ENCODE measurements around the gene UBASH3B. TPM values are rescaled to one million over a fixed set of nuclear protein-coding genes. Genes with fewer than 3 reads are reported as not detected.

The UBASH3B gene
- total RNA-seq, 1 donor from 2014 or later, result 19.3 TPM

- Mint-ChIP-seq H3K9me3 (no peaks in the 10 kb centered on the region), H3K27me3 (ENCODE audit: low read depth) (no peaks in the 10 kb centered on the region), H3K4me1 (ENCODE audit: low read depth) (peaks cover 35% of the 10 kb centered on the region), H3K4me3 (ENCODE audit: low read depth) (no peak overlapping the region), H3K36me3 (ENCODE audit: low read depth) (no peaks in the 10 kb centered on the region), H3K27ac (no peak overlapping the region)
- intact Hi-C loops (cut with micrococcal nuclease), result no loop called here
- DNase-seq (ENCODE audit: low spot score), result no peak
These were observed 77.8 kb downstream of the UBASH3B start for GRCh38 chr11:122733318-122733717.

- Mint-ChIP-seq H3K4me1 (ENCODE audit: low read depth) (peaks cover 28% of the 10 kb centered on the region), H3K36me3 (ENCODE audit: low read depth) (no peaks in the 10 kb centered on the region), H3K27ac (no peak overlapping the region), H3K9me3 (no peaks in the 10 kb centered on the region), H3K27me3 (ENCODE audit: low read depth) (peaks cover 9% of the 10 kb centered on the region), H3K4me3 (ENCODE audit: low read depth) (no peak overlapping the region)
- DNase-seq (ENCODE audit: low spot score), result no peak
- intact Hi-C loops (cut with micrococcal nuclease), result no loop called here
These were observed 79.5 kb downstream of the UBASH3B start for GRCh38 chr11:122734848-122735496.

- no peaks in the 10 kb centered on the region for H3K36me3 Mint-ChIP-seq (ENCODE audit: low read depth)
- H3K4me1 Mint-ChIP-seq (ENCODE audit: low read depth), result peaks cover 14% of the 10 kb centered on the region
- H3K27ac Mint-ChIP-seq, result no peak overlapping the region
- no peaks in the 10 kb centered on the region for H3K9me3 Mint-ChIP-seq
- DNase-seq (ENCODE audit: low spot score), result no peak
- intact Hi-C loops (cut with micrococcal nuclease), result no loop called here
- H3K4me3 Mint-ChIP-seq (ENCODE audit: low read depth), result no peak overlapping the region
- peaks cover 12% of the 10 kb centered on the region for H3K27me3 Mint-ChIP-seq (ENCODE audit: low read depth)
These were observed 82.6 kb downstream of the UBASH3B start for GRCh38 chr11:122737951-122738693.

- peaks cover 20% of the 10 kb centered on the region for H3K4me1 Mint-ChIP-seq (ENCODE audit: low read depth)
- H3K27me3 Mint-ChIP-seq (ENCODE audit: low read depth), result peaks cover 12% of the 10 kb centered on the region
- DNase-seq (ENCODE audit: low spot score), result no peak
- no peaks in the 10 kb centered on the region for H3K9me3 Mint-ChIP-seq
- intact Hi-C loops (cut with micrococcal nuclease), result loop anchor here (10.0 kb wide), 1 partner anchor 693 kb away; the partner anchor contains the start of gene GRAMD1B
- peaks cover 3% of the 10 kb centered on the region for H3K36me3 Mint-ChIP-seq (ENCODE audit: low read depth)
- H3K4me3 Mint-ChIP-seq (ENCODE audit: low read depth), result no peak overlapping the region
- H3K27ac Mint-ChIP-seq, result no peak overlapping the region
These were observed 86.2 kb downstream of the UBASH3B start for GRCh38 chr11:122741613-122742300.

GRCh38 chr11:122742301-122743018, 86.9 kb downstream of the UBASH3B start:
- Mint-ChIP-seq H3K9me3 (no peaks in the 10 kb centered on the region), H3K36me3 (ENCODE audit: low read depth) (peaks cover 3% of the 10 kb centered on the region), H3K27ac (no peak overlapping the region), H3K27me3 (ENCODE audit: low read depth) (peaks cover 12% of the 10 kb centered on the region), H3K4me1 (ENCODE audit: low read depth) (peaks cover 27% of the 10 kb centered on the region), H3K4me3 (ENCODE audit: low read depth) (no peak overlapping the region)
- intact Hi-C loops (cut with micrococcal nuclease), result loop anchor here (10.0 kb wide), 1 partner anchor 692 kb away; the partner anchor contains the start of gene GRAMD1B
- DNase-seq (ENCODE audit: low spot score), result no peak

- DNase-seq (ENCODE audit: low spot score), result no peak
- intact Hi-C loops (cut with micrococcal nuclease), result loop anchor here (10.0 kb wide), 1 partner anchor 692 kb away; the partner anchor contains the start of gene GRAMD1B
- H3K9me3 Mint-ChIP-seq, result no peaks in the 10 kb centered on the region
- peaks cover 3% of the 10 kb centered on the region for H3K36me3 Mint-ChIP-seq (ENCODE audit: low read depth)
- H3K4me3 Mint-ChIP-seq (ENCODE audit: low read depth), result peak overlapping the region; percentile 22
- H3K4me1 Mint-ChIP-seq (ENCODE audit: low read depth), result peaks cover 33% of the 10 kb centered on the region
- H3K27me3 Mint-ChIP-seq (ENCODE audit: low read depth), result peaks cover 12% of the 10 kb centered on the region
- no peak overlapping the region for H3K27ac Mint-ChIP-seq
These were observed 87.7 kb downstream of the UBASH3B start for GRCh38 chr11:122743097-122743741.

- Mint-ChIP-seq H3K4me1 (ENCODE audit: low read depth) (peaks cover 40% of the 10 kb centered on the region), H3K36me3 (ENCODE audit: low read depth) (peaks cover 3% of the 10 kb centered on the region), H3K27me3 (ENCODE audit: low read depth) (peaks cover 10% of the 10 kb centered on the region), H3K27ac (no peak overlapping the region), H3K4me3 (ENCODE audit: low read depth) (no peak overlapping the region), H3K9me3 (no peaks in the 10 kb centered on the region)
- peak; percentile 75 for DNase-seq (ENCODE audit: low spot score)
- intact Hi-C loops (cut with micrococcal nuclease), result loop anchor here (1.0 to 10.0 kb wide), 3 partner anchors 106 to 691 kb away; partner anchors contain the start of genes GRAMD1B and HSPA8
These were observed 88.4 kb downstream of the UBASH3B start for GRCh38 chr11:122743949-122744348.

GRCh38 chr11:122744357-122744756, 88.8 kb downstream of the UBASH3B start:
- intact Hi-C loops (cut with micrococcal nuclease), result loop anchor here (1.0 to 10.0 kb wide), 3 partner anchors 106 to 690 kb away; partner anchors contain the start of genes GRAMD1B and HSPA8

GRCh38 chr11:122745111-122745510, 89.6 kb downstream of the UBASH3B start:
- no peak for DNase-seq (ENCODE audit: low spot score)
- H3K4me1 Mint-ChIP-seq (ENCODE audit: low read depth), result peaks cover 44% of the 10 kb centered on the region
- H3K27me3 Mint-ChIP-seq (ENCODE audit: low read depth), result peaks cover 2% of the 10 kb centered on the region
- no peak overlapping the region for H3K27ac Mint-ChIP-seq
- H3K4me3 Mint-ChIP-seq (ENCODE audit: low read depth), result no peak overlapping the region
- no peaks in the 10 kb centered on the region for H3K9me3 Mint-ChIP-seq
- intact Hi-C loops (cut with micrococcal nuclease), result loop anchor here (10.0 kb wide), 1 partner anchor 690 kb away; the partner anchor contains the start of gene GRAMD1B
- peaks cover 3% of the 10 kb centered on the region for H3K36me3 Mint-ChIP-seq (ENCODE audit: low read depth)

More at GRCh38 chr11:122744357-122744756, 88.8 kb downstream of the UBASH3B start:
- Mint-ChIP-seq H3K4me3 (ENCODE audit: low read depth) (no peak overlapping the region), H3K4me1 (ENCODE audit: low read depth) (peaks cover 43% of the 10 kb centered on the region), H3K9me3 (no peaks in the 10 kb centered on the region), H3K27me3 (ENCODE audit: low read depth) (peaks cover 8% of the 10 kb centered on the region), H3K27ac (no peak overlapping the region), H3K36me3 (ENCODE audit: low read depth) (peaks cover 3% of the 10 kb centered on the region)
- DNase-seq (ENCODE audit: low spot score), result no peak

- Mint-ChIP-seq H3K4me3 (ENCODE audit: low read depth) (peak overlapping the region; percentile 57), H3K4me1 (ENCODE audit: low read depth) (peaks cover 50% of the 10 kb centered on the region), H3K27ac (peak overlapping the region; percentile 88), H3K27me3 (ENCODE audit: low read depth) (no peaks in the 10 kb centered on the region), H3K36me3 (ENCODE audit: low read depth) (peaks cover 3% of the 10 kb centered on the region), H3K9me3 (no peaks in the 10 kb centered on the region)
- intact Hi-C loops (cut with micrococcal nuclease), result loop anchor here (1.0 to 10.0 kb wide), 5 partner anchors 23 to 689 kb away; partner anchors contain the start of genes GRAMD1B and UBASH3B
- DNase-seq (ENCODE audit: low spot score), result peak; percentile 52
These were observed 90.5 kb downstream of the UBASH3B start for GRCh38 chr11:122746050-122746478.

- H3K4me1 Mint-ChIP-seq (ENCODE audit: low read depth), result peaks cover 56% of the 10 kb centered on the region
- no peak for DNase-seq (ENCODE audit: low spot score)
- intact Hi-C loops (cut with micrococcal nuclease), result loop anchor here (1.0 to 10.0 kb wide), 5 partner anchors 23 to 688 kb away; partner anchors contain the start of genes GRAMD1B and UBASH3B
- H3K4me3 Mint-ChIP-seq (ENCODE audit: low read depth), result peak overlapping the region; percentile 57
- peaks cover 2% of the 10 kb centered on the region for H3K27me3 Mint-ChIP-seq (ENCODE audit: low read depth)
- no peaks in the 10 kb centered on the region for H3K9me3 Mint-ChIP-seq
- H3K27ac Mint-ChIP-seq, result peak overlapping the region; percentile 88
- peaks cover 3% of the 10 kb centered on the region for H3K36me3 Mint-ChIP-seq (ENCODE audit: low read depth)
These were observed 91.2 kb downstream of the UBASH3B start for GRCh38 chr11:122746611-122747244.
